EH (cell line): ENCODE measurements around the gene PEX11G.
A peak's percentile ranks its signal among the peaks of the same experiment; 100 is the strongest.

Experiments used
- DNase-seq: peaks from one replicate; pipeline ENCODE4 v3.0.0-alpha.2; 2015; ENCODE audit warnings: low read depth

The PEX11G gene

DNA sequence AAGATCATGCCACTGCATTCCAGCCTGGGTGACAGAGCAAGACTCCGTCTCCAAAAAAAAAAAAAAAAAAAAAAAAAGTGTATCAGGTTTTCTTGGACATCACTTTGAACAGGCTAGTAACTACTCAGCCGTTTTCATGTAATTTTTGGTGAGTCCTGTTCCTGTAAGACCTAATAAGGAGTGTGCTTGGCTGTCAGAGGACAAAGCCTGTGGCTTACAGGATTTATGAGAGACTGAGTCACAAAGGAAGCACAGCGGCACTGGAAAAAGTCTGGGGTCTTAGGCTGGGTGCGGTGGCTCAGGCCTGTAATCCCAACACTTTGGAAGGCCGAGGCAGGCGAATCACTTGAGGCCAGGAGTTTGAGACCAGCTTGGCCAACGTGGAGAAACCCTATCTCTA, 55.4 kb downstream of the PEX11G start:
- peak; percentile 68 for DNase-seq

DNA sequence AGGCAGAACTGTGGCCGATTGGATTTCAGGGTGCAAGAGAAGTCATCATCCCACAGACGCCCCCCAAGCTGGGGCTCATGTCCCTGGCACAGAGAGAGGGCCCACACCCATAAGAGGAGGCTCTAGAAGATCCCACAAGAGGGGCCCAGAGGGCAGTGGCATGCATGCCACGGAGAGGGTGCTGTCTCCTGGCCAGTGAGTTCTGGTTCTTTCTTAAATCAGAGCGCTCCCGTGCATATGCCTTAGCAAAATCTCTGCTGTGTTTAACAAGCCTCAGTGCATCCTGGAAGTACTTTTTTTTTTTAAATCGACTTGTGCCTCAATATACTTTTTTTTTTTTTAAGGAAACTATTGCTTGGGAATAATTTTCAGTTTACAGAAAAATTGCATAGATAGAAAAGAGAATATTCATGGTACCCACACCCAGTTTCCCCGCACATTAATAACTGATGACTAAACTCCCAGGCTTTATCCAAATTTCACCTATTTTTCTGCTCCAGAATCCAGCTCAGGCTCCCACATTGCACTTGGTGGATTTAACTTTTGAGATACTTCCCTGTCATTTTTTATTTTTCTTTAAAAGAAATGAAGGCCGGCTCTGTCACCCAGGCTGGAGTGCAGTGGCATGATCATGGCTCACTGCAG, 59.1 kb downstream of the PEX11G start:
- DNase-seq = no peak

DNA sequence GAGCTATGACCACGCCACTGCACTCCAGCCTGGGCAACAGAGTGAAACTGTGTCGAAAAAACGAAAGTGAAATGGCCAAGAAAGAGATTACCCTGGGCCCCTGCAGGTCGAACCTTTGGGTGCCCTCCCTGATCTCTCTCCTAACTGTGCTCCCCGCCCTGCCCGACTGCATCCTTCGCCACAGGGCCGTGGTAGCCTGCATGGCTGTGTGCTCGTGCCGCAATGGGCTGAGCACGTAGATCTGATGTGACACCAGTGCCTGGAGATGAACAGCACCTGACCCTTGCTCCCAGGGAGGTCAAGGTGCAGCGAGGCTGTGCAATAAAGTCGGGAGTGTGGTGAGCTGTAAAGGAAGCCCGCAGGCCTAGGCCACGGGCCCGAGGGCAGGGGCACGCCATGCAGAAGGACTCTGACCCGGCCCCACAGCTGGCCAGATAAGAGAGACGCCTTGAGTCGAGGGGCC, 60.2 kb downstream of the PEX11G start:
- no peak for DNase-seq

DNA sequence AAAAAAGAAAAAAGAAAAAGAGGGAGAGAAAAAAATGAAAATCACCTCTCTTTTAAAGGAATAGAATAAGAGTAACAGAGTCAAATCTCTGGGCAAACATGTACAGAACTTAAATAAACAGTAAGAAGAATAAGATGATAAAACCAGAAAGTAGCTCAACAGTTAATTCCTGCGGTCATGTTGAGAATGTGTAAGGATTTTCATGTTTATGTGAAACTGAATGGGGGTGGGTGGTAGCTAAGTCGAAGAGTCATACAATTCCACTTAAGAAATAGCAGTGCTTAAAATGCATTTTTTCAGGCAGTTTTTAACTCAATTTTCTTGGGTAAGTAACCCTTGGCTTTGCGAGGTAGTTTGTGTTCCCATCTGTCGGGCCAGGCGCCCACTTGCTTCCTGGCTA, 60.9 kb downstream of the PEX11G start:
- DNase-seq = peak; percentile 65

DNA sequence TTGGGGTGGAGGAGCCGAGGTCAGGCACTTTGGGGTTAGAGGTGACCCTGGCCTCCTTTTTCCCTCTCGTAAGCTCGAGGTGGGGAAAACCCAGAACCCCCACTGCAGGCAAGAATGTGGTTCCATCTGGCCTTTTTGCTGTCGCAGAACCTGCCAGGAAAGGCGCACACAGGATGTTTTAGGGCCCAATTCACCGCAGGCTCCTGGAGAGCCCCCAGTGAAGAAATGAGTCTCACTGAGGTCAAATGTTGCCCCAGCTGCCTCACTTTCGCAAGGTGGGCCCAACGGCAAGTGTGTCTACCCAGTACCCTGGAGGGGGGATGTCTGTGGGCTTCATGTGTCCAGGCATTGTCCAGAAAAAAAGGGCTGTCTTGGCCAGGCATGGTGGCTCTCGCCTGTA, 61.8 kb downstream of the PEX11G start:
- no peak for DNase-seq
